Measurements from ENCODE around the gene EHBP1.

Gene EHBP1

DNA sequence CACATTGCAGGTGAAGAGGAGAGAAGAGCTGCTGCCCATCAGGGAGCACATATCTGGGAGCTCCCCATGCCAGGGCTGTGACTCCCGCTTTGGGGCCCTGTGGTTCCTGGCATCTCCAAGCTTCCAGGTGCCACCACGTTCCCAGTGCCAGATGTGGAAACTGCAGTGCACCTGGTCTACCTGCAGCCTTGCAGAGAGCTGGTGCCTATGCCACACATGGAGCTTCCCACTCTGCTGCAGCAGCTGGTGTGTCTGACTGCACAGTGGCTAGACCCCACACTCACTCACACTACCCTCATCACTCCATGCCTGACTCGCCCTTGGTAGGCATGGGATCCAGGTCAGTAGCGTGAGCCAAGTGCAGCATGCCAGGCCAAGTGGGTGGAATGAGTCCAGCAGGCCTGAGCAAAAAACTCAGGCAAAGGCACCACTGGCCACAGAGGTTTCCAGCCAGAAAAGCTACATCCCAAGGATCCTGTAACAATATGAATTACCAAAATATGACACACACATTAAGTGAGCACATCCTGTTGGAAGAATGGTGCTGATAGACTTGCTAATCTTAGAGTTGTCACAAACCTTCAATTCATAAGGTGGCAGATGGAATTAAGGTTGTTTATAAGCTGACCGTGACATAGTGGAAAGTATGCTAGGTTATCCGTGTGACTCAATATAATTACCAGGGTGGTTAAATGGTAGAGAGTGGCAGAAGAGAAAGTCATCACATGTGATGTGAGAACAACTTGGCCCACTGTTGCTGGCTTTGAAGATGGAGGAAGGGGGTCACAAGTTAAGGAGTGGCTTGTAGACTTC, 150.9 kb downstream of the EHBP1 start:
- FAIRE-seq (no peak), DNase-seq (ENCODE audit: insufficient read length, low spot score) (no peak)
- TF ChIP-seq, protein P1, sequence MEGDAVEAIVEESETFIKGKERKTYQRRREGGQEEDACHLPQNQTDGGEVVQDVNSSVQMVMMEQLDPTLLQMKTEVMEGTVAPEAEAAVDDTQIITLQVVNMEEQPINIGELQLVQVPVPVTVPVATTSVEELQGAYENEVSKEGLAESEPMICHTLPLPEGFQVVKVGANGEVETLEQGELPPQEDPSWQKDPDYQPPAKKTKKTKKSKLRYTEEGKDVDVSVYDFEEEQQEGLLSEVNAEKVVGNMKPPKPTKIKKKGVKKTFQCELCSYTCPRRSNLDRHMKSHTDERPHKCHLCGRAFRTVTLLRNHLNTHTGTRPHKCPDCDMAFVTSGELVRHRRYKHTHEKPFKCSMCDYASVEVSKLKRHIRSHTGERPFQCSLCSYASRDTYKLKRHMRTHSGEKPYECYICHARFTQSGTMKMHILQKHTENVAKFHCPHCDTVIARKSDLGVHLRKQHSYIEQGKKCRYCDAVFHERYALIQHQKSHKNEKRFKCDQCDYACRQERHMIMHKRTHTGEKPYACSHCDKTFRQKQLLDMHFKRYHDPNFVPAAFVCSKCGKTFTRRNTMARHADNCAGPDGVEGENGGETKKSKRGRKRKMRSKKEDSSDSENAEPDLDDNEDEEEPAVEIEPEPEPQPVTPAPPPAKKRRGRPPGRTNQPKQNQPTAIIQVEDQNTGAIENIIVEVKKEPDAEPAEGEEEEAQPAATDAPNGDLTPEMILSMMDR (IDR thresholded peaks at IDR 0.05; ENCODE audit: insufficient read depth, missing control alignments) = no peak

DNA sequence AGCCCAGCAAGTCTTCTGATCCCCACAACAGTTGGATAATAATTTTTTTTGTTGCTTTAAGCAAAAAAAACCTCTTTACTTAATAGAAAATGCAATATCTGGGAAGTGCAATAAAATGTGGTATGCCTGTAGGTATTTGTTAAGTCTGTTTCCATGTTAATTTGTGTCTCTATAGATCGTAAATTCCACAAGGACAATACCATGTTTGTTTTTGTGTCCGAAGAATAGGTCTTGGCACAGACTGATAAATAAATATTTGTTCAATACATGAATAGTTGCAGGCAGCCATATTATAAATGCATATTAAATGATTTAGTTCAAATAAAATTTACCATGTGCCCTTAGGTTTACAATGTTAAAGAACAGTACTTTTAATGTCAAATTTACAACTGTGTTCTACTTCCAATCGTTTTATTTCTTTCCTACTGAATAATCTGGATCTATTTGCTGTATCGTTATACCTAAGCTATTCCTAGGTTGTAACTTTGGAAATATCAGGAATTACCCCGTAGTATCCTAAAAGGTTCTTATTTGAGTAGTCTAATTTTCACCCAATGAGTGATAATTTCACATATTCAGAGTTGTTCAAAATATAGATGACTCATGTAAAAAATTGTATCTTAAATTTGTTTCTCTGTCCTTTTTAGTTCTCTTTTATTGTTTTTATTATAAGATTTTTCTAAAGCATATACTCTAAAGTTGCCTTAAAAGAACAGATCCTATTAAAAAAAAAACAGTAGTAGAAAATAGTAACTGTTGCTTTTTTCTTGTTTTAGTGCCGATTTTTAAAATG, 151.8 kb downstream of the EHBP1 start:
- no peak for DNase-seq (ENCODE audit: insufficient read length, low spot score)
- no peak for FAIRE-seq
- TF ChIP-seq, protein P1 (IDR thresholded peaks at IDR 0.05; ENCODE audit: insufficient read depth, missing control alignments) = no peak

DNA sequence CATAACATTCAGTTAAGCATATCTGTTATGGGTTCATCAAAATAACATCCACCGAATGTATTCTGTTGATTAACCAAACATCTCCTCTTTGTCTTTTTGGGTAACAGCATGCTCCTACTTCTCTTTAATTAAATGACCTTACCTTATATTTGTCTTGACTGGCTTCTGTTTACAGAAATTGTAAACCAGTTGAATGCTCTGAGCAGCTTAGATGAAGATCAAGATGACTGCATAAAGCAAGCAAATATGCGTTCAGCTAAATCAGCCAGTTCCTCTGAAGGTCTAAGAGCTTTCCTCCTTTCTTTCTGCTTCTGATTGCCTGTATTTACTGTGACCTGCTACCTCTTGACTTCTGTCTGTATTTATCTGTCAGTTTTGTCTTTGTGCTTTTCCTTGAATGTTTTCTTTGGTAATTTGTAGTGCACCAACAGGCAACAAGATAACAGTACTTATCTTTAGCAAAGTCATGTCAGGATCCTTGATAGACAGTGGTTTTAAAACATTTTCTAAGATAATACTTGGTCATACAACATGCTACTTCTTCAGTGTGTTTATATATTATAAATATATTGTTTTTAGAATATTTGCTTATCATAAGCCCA, 152.8 kb downstream of the EHBP1 start:
- TF ChIP-seq, protein P1 (IDR thresholded peaks at IDR 0.05; ENCODE audit: insufficient read depth, missing control alignments) = no peak
- DNase-seq (ENCODE audit: insufficient read length, low spot score) = no peak
- no peak for FAIRE-seq

DNA sequence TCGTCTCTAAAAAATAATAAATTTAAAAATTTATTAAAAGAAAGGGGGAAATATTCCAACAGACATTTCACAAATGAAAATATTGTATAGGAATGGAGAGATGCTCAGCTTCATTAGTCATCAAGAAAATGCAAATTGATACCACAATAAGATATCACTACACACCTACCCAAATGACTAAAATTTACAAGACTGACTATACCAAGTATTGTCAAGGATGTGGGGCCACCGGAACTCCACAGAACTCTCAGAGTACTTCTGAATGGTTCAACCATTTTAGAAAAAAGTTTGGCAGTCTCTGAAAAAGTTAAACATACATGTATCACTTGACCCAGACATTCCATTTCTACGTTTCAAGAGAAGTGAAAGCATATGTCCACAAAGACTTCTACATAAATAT, 163.4 kb downstream of the EHBP1 start:
- TF ChIP-seq, protein P1 (IDR thresholded peaks at IDR 0.05; ENCODE audit: insufficient read depth, missing control alignments) = no peak
- no peak for FAIRE-seq
- DNase-seq (ENCODE audit: insufficient read length, low spot score) = no peak

DNA sequence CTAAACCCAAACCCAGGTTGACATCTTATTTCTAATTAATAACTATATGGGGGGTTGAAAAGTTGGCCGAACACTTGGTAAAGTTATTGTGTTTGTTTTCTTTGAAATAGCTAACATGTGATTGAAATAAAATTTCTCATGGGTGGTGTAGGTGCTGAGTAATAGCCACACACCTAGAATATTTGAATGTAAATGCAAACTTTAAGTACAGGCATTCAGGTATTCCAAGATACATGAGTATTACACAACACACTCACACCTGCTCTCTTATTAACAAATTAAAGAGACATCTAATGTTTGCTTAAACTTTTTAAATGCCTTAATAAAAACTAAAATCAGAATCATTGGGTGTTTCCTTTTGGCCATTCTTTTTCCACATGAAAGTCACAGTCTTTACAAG, 165.5 kb downstream of the EHBP1 start:
- DNase-seq (ENCODE audit: insufficient read length, low spot score) (no peak), FAIRE-seq (no peak)
- TF ChIP-seq, protein P1 (IDR thresholded peaks at IDR 0.05; ENCODE audit: insufficient read depth, missing control alignments) = no peak

DNA sequence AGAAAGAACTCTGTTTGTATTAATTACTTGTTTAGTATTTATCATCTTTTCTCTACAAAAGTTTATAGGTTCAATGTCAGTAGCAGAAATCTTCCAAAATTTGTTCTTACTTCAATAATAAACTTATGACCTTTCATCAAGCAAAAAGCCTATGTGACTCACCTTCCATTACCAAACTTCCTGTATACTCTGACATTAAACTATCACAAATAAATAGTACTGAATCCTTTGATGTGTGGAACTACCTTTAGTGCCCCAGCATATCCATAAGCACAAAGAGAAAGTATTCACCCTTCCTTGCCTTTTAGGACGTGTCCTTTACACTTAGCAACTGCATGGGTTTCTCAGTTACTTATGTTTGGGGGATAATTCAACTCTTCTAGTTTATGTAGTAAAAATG, 166.0 kb downstream of the EHBP1 start:
- DNase-seq (ENCODE audit: insufficient read length, low spot score) (no peak), FAIRE-seq (no peak)
- TF ChIP-seq, protein P1 (IDR thresholded peaks at IDR 0.05; ENCODE audit: insufficient read depth, missing control alignments) = no peak
